GM21526 (cell line): ENCODE data around the gene TAC4.

Source experiments
- ATAC-seq: cut with Tn5 transposase; IDR thresholded peaks from one replicate; pipeline ENCODE4 v1.9.1; 2021; ENCODE audit warnings: moderate library complexity; ENCODE audit not compliant: unreplicated experiment, low FRiP score

TAC4 gene, protein sequence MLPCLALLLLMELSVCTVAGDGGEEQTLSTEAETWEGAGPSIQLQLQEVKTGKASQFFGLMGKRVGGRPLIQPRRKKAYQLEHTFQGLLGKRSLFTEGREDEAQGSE

DNA sequence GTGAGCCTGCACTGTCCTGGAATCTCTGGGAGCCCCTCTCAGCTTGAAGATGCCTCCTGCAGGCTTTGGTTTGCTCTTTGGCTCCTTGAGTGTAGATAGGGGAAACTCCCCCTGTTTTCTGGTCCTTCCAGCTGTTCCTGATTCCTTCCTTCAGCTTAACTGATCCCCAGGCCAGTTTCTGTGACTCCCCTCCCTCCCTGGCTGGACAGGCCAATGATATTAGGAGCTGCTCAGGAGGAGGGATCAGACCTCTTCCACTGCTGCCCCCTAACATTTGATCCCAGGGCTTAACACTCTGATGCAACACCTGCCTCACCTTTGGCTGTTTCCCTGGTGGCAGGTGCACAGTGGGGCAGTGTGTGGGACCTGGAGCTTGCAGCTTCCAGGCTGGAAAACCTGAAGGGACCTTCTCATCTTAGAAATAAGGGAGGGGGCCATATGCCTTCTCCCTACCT, at the start of gene TAC4:
TAC4 (minus strand) TSS at position 51 of the 455 bp plus-strand sequence. CDS start 52 bp downstream, outside the sequence.
- no peak for ATAC-seq

DNA sequence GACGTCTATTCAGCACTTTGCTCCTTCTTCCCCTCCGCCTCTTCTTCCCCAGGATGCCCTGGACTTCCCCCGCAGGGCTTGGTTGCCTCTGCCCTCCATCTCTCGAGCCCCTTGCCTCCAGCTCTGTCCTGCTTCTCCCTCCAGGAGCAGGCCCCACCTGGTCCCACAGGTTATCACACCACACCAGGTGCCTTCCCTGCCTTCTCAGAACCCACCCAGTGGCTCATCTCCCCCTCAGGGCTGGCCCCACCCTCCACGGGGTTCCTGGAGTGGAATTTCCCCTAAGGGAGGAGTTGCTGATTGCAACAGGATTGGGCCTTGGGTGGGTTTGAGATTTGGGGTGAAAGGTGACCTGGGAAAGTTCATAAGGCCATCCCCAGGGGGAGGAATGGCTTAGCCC, 49.0 kb upstream of the TAC4 start:
- no peak for ATAC-seq

DNA sequence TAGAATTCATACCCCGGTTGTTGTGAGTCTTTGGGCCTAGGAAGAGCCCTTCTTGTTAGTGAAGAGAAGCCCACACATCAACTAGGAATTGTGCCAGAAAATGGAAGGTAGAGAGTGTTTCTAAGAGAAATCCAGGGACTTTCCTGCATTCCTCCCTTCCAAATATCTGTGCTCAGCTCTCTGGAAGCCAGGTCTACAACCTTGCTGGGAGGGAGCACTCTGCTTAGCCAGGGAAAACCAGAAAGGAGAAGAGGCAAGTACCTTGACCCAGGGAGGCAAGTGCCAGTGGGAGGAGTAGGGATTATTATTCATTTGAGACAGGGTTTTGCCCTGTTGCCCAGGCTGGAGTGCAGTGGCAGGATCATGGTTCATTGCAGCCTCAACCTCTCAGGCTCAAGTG, 48.4 kb upstream of the TAC4 start:
- no peak for ATAC-seq

DNA sequence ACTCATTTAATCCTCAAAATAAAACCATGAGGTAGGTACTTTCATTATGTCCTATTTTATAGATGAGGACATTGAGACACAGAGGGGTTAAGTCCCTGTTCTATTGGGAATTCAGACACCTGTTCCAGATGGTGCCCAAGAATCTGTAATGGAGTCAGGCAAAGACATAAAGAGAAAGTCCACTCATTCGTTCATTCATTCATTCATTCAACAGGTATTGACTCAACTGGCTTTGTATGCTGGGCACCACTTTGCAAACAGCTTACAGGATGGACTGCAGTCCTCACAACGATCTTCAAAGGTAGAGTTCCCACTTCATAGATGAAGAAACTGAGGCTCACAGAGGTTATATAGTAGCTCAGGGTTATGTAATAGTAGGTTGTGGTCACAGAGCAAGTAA, 47.9 kb upstream of the TAC4 start:
- ATAC-seq = no peak

DNA sequence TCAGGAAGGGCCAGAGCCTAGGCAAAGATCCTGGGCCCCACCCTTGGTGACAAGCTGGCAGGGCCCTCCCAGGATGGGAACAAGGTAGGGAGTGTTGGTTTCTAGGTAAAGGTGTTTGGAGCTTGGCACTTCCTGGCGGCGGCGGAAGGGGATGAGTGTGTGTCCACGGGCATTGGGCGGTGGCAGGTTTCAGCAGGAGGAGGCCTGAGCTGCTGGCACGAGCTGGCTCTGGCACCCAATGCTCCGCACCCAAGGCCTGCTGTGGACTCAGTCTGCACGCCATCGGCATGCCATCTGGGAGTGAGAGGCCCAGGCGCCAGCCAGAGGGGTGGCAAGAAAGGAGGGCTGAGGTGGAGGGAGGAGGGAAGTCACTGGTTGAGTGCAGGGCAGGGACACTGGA, 46.9 kb upstream of the TAC4 start:
- ATAC-seq = no peak

DNA sequence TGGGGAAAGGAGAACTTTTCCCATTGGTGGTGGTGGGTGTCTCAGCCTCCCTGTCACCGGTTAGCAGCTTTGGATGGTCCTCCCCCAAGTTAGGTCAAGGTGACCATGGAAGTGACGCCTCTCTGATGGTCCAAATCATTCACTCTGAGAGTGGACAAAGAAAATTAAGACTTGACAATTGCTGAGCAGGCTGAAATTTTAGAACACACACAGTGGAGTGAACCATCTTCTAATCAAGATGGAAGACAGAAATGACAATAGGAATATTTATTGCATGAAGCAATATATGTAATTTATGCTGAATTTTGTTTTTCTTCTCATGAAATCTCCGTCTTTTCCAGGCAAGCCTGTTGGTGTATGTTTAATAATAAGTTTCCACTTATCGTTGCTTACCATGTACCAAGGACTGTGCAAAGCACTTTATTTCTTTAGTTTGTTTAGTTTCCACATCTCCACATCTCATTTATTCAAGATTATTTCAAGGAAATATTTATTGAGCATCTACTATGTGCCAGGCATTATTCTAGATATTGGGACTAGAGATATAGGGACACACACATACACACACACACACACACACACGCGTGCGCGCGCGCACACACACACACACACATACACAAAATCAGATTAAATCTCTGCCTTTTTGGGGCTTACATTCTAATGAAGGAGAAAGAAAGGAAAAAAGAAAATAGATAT, 44.0 kb upstream of the TAC4 start:
- no peak for ATAC-seq

DNA sequence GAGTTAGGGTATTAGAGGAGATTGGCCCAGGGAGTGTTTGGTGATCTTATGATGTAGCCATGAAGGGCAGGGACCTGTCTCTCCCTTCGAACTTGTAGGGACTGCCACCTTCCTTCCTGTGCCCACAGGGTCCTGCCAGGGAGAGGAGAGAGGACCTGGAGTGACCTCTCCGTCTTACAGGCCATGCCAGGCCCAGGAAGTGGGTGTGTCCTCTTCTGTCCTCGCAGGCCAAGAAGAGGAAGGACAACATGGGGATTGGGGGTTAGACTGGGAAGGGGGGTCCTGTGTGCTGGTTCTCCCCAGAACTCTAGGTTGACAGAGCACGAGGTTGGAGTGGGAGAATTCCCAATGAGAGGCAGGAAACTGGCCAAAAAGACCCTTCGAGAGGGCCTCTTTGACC, 43.4 kb upstream of the TAC4 start:
- no peak for ATAC-seq

DNA sequence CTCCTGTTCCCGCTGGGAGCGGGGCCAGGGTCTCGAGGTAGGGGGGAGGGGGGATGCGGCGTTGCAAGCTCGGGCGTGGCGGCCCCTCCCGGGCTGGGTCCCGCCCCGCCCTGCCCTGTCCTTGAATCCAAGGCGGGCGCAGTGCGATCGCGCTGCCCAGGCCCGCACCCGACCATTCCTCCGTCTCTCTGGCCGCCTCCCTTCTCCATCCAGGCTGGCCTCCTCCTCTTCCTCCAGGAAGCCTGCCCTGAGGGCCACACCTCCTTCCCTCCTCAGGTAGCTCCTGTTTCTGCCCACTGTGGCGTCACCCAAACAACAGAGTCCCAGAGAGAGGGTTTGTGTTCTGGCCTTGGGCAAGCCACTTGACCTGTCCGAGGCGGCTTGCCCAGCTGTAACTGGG, 43.0 kb upstream of the TAC4 start:
- no peak for ATAC-seq

DNA sequence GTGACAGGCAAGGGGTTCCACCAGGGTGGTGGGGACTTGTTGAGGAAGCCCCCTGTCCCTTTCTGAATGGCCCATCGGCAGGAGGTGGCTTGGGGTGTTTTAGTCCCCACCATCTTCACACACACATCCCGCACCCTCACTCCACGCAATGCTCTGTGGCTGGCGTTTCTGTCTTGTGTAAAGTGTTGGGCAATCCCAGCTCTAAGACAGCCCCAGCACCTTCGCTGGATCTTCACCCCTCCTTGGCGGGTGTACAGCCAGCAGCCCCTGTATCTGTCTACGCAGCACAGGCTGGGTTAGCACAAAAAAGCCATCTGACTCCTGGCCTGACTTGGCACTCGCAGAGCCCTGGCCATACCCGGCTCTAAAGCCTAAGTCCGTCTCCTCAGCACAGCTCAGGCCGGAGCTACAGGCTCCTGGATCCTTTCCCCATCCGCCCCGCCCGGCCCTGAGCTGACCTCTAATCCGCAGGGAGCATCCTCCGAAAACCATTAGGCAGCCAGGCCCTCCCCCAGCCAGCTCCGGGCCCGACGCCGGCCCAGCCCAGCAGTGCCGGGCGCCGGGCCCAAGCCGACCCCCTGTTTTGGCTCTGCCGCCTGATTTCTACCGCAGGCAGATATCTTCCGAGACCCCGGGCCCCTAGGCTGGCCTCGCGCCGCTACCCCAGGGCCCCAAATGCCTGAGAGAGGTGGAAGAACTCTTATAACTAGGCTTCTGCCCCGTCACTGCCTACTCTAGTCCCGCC, 42.4 kb upstream of the TAC4 start:
- ATAC-seq = no peak

DNA sequence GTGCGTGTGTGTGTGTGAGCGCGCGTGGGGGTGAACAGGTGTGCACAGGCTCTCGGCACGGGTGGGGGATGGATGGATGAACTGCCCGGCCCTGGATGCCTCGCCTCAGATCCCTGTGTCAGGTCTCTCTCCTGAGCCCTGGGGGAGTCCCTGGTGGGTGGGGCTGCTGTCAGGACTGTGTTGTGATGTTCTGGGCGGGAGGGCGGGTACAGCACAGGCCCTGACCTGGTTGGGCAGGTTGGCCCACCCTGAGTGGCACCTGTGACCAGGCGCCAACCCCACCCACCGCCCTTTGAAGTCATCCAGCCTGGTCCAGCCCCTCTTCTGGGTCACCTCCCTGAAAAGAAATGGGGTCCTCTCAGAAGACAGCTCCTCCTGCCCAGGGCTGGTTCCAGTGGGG, 41.6 kb upstream of the TAC4 start:
- no peak for ATAC-seq

DNA sequence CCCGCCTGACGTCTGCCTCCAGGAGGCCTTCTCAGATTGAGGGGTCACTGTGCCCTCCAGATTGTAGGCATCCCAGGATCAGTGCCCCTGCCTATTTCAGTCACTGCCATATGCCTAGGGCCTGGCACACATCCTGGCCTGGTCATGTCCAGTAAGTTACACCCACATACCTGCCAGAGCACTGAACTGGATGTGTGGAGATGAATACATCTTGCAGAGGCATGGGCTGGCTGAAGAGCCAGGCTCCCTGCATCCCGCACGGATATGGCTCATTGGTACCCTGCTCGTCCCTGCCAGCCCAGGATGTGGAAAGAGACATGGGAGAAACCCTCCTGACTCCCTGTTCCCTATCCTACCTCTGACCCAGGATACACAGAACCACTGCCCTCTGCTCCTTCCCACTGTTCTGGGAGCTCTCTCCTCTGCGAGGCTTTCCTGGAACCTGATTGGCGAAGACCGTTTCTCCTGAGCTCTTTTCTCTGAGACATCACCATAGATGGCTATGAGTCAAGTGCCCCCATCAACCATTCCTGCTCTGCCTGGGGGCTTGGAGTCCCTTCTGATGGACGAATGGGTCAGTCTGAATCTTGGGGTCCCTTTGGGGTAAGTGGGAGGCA, 40.0 kb upstream of the TAC4 start:
- no peak for ATAC-seq

DNA sequence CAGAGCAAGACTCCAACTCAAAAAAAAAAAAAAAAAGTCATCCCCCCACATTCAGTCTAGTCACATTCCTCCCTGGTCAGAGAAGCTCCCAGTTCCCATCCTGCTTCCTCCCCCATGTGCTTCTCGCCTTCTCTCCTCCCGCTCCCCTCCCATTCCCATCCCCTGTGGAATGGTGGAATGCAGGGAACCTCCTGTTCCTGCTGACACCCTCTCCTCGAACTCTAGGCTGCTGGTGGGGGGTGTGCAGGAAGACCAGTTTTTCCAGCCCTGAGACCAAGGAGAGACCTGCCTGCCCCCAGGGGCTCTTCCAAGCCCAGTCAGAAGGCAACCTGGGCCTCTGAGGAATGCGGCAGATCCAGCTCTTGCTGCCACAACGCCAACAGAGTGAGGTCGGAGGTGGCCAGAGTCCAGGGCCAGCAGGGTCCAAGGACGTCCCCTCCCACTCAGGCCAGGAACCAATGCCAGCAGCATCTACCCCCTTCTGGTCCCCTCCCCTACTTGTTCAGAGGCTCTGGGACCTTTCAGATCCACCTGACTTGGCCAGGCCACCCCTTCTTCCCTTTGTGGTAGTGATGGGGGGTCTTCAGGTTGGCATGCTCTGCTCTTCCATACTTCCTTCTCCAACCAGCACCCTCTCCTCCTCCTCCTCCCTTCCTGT, 39.3 kb upstream of the TAC4 start:
- no peak for ATAC-seq

DNA sequence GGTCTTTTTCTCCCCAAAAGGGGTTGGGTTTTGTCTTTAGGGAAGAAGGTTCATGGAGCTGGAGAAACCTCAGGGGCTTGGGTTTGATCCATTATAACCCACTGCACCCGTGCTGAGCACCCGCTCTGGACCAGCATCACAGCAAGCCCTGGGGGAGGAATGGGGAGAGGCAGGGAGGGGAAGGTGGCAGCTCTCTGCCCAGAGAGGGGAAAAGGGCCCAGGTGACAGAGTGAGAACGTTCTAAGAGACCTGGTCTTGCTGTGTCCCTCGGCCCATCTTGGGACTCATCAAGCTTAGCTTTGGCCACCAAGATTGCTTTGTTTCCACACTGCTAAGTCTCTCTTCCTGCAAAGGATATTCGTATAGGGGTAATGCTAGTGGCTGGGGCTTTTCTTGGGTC, 38.2 kb upstream of the TAC4 start:
- ATAC-seq = no peak

DNA sequence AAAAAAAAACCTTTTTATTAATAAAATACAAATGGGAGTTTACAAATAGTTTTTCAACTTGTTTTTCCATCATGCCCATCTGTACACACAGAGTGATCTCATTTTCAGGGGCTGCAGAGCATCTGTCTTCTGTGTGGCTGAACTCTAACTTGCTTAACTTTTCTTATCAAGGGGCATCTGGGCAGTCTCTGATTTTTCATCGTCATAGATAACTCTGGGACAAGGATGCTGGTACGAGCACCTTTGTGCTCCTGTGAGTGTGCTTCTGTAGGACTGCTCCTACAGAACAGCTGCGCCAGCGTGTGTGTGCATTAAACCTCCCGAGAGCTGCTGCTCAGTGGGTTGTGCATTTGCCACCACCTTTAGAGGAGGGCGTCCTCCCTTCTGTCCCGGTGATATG, 34.6 kb upstream of the TAC4 start:
- no peak for ATAC-seq

DNA sequence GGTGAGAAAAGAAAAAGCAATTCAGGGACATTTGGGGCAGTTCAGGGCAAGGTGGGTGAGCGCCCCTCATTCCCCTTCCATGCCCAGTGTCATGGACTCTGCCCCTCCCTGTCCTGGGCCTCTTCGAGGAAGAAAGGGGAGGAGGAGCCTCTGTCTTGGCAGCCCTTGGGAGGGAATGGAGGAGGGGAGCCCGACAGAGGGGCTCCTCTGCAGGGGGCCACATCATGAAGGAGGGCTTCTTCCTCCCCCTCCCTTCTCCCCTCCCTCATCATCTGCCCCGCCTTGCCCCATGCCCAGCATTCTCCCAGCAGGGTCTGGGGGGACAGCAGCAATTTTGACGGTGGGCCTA, 33.2 kb upstream of the TAC4 start:
- ATAC-seq = no peak

DNA sequence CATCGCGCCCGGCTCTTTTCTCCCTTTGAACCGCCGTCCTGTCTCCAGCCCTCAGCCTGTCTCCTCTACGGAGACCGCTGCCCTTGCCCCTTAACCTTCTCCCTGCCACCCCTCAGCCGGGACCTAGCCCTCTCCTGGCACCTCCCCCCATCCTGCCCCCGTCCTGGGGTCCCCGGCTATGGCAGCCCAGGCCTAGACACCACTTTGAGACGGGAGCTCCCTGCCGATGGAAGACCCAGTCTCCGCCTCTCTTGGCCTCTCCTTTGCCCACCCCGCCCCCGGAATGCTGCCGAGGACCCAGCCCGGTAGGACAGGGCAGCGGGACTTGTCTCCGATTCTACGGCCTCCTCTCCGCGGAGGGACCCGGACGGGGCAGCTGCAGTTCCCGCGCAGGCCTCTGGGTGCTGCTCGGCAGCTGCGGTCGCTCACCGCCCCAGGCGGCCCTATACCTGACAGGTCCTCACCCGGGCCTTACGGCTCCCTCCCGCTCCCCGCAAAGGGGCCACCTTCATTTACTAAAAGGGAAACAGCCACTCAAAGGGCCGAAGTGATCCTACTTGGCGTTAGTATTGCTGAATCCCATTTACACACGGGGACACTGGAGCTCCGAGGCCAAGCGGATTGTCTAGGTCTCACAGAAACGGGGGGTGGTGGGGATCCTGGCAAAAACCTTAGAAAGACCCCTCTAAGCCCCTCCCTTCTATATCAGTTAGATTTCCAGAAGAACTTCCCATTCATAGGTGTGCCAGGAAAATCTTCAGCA, 32.6 kb upstream of the TAC4 start:
- no peak for ATAC-seq

DNA sequence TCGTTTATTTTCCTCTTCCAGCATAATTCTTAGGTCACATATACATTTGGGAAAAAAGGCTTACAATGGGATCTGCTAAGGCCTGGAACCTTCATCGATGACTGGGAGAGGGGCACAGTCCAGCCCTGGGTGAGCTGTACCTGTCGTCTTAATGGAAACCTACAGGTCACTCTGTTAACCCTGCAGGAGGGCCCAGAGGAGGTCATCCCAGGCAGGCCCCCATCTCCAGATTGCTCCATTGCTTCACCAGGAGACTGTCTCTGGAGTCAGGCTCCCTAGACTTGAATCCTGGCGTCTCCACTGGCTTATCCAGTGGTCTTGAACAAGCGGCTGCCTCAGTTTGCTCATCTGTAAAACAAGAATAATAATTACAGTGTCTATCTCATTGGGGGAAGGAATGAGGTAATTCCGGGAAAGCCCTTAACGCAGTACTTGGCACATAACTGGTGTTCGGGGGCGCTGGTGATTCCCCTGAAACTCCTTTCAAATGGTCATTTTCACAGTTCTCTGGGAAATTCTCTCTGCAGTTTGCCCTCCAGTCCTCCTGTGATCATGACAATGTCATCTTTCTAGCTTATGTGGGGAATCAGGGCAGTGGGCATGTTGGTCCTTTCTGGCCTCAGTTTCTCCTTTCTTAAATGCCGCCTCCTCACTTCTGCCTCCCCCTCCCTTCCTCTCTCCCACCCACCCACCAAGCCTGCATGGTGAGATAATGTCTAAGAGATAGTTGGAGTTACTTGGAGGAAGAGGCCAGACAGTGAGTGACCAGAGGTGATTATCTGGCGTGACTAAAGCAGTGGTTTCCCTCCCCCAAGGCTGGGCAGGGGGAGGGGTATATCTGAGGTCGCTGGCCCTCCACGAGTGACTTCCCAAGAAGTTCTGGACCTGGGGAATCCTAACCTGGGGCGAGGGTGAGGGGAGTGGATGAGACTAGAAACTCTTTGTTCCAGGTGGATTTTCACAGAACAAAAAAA, 31.3 kb upstream of the TAC4 start:
- ATAC-seq = no peak

DNA sequence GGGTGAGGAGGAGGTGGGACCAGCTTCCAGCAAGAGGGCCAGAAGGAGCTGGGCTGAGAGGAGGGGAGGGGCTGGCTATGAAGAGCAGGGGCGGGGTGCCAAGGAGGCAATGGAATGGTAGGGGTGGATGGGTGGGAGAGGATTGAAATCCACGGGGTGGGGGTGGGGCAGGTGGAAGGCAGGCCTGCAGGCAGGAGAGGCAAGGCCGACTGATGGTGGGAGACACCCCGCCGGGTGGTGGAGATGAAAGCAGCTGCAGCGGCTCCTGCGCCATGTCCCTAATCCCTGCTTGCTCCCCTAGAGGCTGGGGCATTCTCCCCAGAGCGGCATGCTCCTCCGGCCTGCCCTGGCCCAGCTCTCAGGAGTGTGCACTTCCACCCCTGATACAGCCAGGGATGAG, 27.8 kb upstream of the TAC4 start:
- no peak for ATAC-seq

DNA sequence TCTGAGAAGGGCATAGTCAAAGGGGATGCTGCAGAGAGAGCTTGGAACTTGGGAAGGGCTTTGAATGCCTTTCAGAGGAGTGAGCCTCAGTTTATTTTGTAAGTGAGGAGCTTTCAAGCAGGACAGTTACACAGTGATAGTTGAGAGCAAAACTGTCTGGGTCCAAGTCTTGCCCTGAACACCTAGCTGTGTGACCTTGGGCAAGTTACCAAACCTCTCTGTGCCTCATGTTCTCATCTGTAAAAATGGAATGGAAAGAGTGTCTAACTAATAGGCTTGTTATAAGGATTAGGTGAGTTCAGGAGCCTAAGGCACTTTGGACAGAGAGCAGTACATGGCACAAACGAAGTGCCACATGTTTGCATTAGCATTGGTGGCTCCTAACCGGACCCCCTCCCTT, 27.0 kb upstream of the TAC4 start:
- no peak for ATAC-seq
